HG02981 (cell line): ENCODE data around the gene COL9A2.

Experiments used
- ATAC-seq: cut with Tn5 transposase; IDR thresholded peaks from one replicate; pipeline ENCODE4 v1.9.1; 2021; ENCODE audit warnings: mild to moderate bottlenecking, moderate library complexity; ENCODE audit not compliant: unreplicated experiment

The COL9A2 gene

GRCh38 chr1:40265298-40265697, 51.8 kb downstream of the COL9A2 start:
- no peak for ATAC-seq

- no peak for ATAC-seq
Measured at GRCh38 chr1:40264354-40264781, 52.7 kb downstream of the COL9A2 start.

- no peak for ATAC-seq
Measured at GRCh38 chr1:40258445-40258769, 58.7 kb downstream of the COL9A2 start.

- ATAC-seq: peak; percentile 93
Measured at GRCh38 chr1:40257688-40258444, 59.2 kb downstream of the COL9A2 start, which contains the start of gene ZMPSTE24. TSS of gene ZMPSTE24 (plus strand) at chr1:40258236. CDS start at chr1:40258272, 36 bp downstream.

GRCh38 chr1:40257313-40257687, 59.8 kb downstream of the COL9A2 start:
- no peak for ATAC-seq

- ATAC-seq: no peak
Measured at GRCh38 chr1:40256401-40257084, 60.5 kb downstream of the COL9A2 start.

GRCh38 chr1:40255231-40255630, 61.9 kb downstream of the COL9A2 start:
- ATAC-seq: no peak

- ATAC-seq: no peak
Measured at GRCh38 chr1:40252601-40253000, 64.5 kb downstream of the COL9A2 start.

GRCh38 chr1:40251456-40251855, 65.6 kb downstream of the COL9A2 start:
- ATAC-seq: no peak
